Osteoblast (primary cell): ENCODE results near the gene TMEM271. TPM values are rescaled to one million over a fixed set of nuclear protein-coding genes. Genes with fewer than 3 reads are reported as not detected.

Experiments used
- DNase-seq: peaks from one replicate; pipeline ENCODE4 v3.0.0; 2011; ENCODE audit warnings: low spot score, mixed read lengths; ENCODE audit not compliant: insufficient read length; ENCODE audit errors: missing footprints
- H2AFZ ChIP-seq: 2 replicates; pipeline ENCODE4 v1.6.0; 2011; ENCODE audit warnings: mild to moderate bottlenecking, low read length
- H3K27ac ChIP-seq: 2 replicates; pipeline ENCODE4 v1.5.1; 2011; ENCODE audit warnings: mild to moderate bottlenecking, low read depth, low read length, moderate library complexity
- H3K27me3 ChIP-seq: 2 replicates; pipeline ENCODE4 v1.6.0; 2012; ENCODE audit warnings: mild to moderate bottlenecking, control low read depth, inconsistent platforms, low read length, moderate library complexity; ENCODE audit not compliant: insufficient read depth
- H3K36me3 ChIP-seq: 2 replicates; pipeline ENCODE4 v1.5.1; 2011; ENCODE audit warnings: mild to moderate bottlenecking, low read length, control low read depth, moderate library complexity; ENCODE audit not compliant: insufficient read depth
- H3K4me1 ChIP-seq: 2 replicates; pipeline ENCODE4 v1.5.1; 2011; ENCODE audit warnings: mild to moderate bottlenecking, low read length, control low read depth, moderate library complexity; ENCODE audit not compliant: insufficient read depth
- H3K4me2 ChIP-seq: 2 replicates; pipeline ENCODE4 v1.6.0; 2011; ENCODE audit warnings: mild to moderate bottlenecking, low read length; ENCODE audit not compliant: insufficient read depth
- H3K4me3 ChIP-seq: fragments of 200-600 bp; sonication (generic); 3 replicates; pipeline ENCODE4 v1.5.1; 2012; ENCODE audit warnings: mild to moderate bottlenecking, low read length, inconsistent platforms; ENCODE audit not compliant: insufficient read depth
- H3K79me2 ChIP-seq: 2 replicates; pipeline ENCODE4 v1.6.0; 2012; ENCODE audit warnings: mild to moderate bottlenecking, low read length, control low read depth, inconsistent platforms; ENCODE audit not compliant: insufficient read depth
- H3K9me3 ChIP-seq: 2 replicates; pipeline ENCODE4 v1.5.1; 2011; ENCODE audit warnings: low read depth, low read length, control low read depth
- H4K20me1 ChIP-seq: 2 replicates; pipeline ENCODE4 v1.6.0; 2012; ENCODE audit warnings: mild to moderate bottlenecking, low read length, control low read depth; ENCODE audit not compliant: insufficient read depth
- CTCF ChIP-seq: IDR thresholded peaks from 2 replicates; pipeline ENCODE4 v1.5.1; 2011; ENCODE audit warnings: mild to moderate bottlenecking, low read depth, low read length, moderate library complexity; ENCODE audit errors: extremely low read depth
- total RNA-seq: library from RNA; depleted of rRNA; stranded (reverse); fragments of >200 nt; gene quantifications from 2 replicates; pipeline ENCODE4 v1.2.3, GENCODE V29; 2012

TMEM271 gene
- total RNA-seq, 1 donor, result not detected

- TF ChIP-seq CTCF, result no peak
- H3K36me3 ChIP-seq, result no peaks in the 10 kb centered on the region
- H3K27ac ChIP-seq, result no peak overlapping the region
- no peaks in the 10 kb centered on the region for H3K4me1 ChIP-seq
- H3K79me2 ChIP-seq, result no peaks in the 10 kb centered on the region
- H2AFZ ChIP-seq, result no peak overlapping the region
- H3K4me2 ChIP-seq, result no peak overlapping the region
- peaks cover 56% of the 10 kb centered on the region for H3K27me3 ChIP-seq
- no peaks in the 10 kb centered on the region for H4K20me1 ChIP-seq
- DNase-seq, result peak; percentile 92
- H3K9me3 ChIP-seq, result no peaks in the 10 kb centered on the region
- no peak overlapping the region for H3K4me3 ChIP-seq
Measured at GRCh38 chr4:577499-578450, 1.7 kb upstream of the TMEM271 start.

- Histone ChIP-seq H3K79me2 (no peaks in the 10 kb centered on the region), H2AFZ (no peak overlapping the region), H3K4me2 (no peak overlapping the region), H3K4me1 (no peaks in the 10 kb centered on the region), H3K27ac (no peak overlapping the region), H3K9me3 (no peaks in the 10 kb centered on the region), H3K27me3 (peaks cover 60% of the 10 kb centered on the region), H4K20me1 (no peaks in the 10 kb centered on the region), H3K4me3 (no peak overlapping the region), H3K36me3 (no peaks in the 10 kb centered on the region)
- DNase-seq, result peak; percentile 79
- TF ChIP-seq CTCF, result no peak
Measured at GRCh38 chr4:576991-577498, 950 bp upstream of the TMEM271 start.

GRCh38 chr4:575281-576141 lies 584 bp downstream of the TMEM271 start:
- H3K4me2 ChIP-seq, result no peak overlapping the region

More at GRCh38 chr4:575281-576141, 584 bp downstream of the TMEM271 start:
- Histone ChIP-seq H2AFZ (no peak overlapping the region), H3K27ac (no peak overlapping the region), H3K27me3 (peaks cover 55% of the 10 kb centered on the region), H3K4me3 (no peak overlapping the region), H3K4me1 (no peaks in the 10 kb centered on the region), H3K36me3 (no peaks in the 10 kb centered on the region), H3K79me2 (no peaks in the 10 kb centered on the region), H3K9me3 (no peaks in the 10 kb centered on the region), H4K20me1 (no peaks in the 10 kb centered on the region)
- TF ChIP-seq CTCF, result no peak
- DNase-seq, result peak; percentile 99
